GM21825 (cell line): ENCODE data around the gene CERCAM.
A peak's percentile ranks its signal among the peaks of the same experiment; 100 is the strongest.
"Not testable (repeated sequence)": the region's sequence is repeated elsewhere in the genome, so short reads cannot be mapped to it uniquely, and the experiment has no call there.

ENCODE experiments used
- ATAC-seq: cut with Tn5 transposase; IDR thresholded peaks from one replicate; pipeline ENCODE4 v1.9.1; 2021; ENCODE audit warnings: mild to moderate bottlenecking, moderate library complexity; ENCODE audit not compliant: unreplicated experiment

CERCAM gene

DNA sequence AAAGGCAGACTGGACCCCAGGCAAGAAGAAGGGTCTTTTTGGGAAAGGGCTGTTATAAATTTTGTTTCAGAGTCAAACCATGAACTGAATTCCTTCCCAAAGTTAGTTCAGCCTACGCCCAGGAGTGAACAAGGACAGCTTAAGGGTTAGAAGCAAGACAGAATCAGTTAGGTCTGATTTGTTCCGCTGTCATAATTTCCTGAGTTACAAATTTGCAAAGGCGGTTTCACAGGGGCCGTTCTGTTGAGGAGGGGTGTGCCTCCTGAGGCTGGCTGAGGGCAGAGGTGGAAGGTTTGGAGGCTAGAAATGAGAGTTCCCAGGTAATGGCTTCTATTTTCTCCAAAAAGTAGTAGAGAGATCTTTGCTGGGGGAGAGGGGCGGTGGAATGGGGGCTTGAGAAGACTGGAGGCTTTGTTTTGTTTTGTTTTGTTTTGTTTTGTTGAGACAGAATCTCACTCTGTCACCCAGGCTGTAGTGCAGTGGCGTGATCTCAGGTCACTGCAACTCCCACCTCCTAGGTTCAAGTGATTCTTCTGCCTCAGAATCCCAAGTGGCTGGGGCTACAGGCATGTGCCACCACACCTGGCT is 4.1 kb upstream of the CERCAM start:
- ATAC-seq, result no peak

- ATAC-seq, result no peak
Measured at GRCh38 chr9:128419061-128419925, 1.4 kb upstream of the CERCAM start.

- peak; percentile 70 for ATAC-seq
Measured at GRCh38 chr9:128420060-128420650, 502 bp upstream of the CERCAM start.

GRCh38 chr9:128421482-128421996 is 882 bp downstream of the CERCAM start:
- ATAC-seq, result no peak

GRCh38 chr9:128422022-128422782 is 1.5 kb downstream of the CERCAM start:
- not testable (repeated sequence) for ATAC-seq

- ATAC-seq, result no peak
Measured at GRCh38 chr9:128422783-128423150, 2.1 kb downstream of the CERCAM start.

- not testable (repeated sequence) for ATAC-seq
Measured at GRCh38 chr9:128423356-128423755, 2.7 kb downstream of the CERCAM start.

GRCh38 chr9:128424268-128424780 is 3.7 kb downstream of the CERCAM start:
- no peak for ATAC-seq

DNA sequence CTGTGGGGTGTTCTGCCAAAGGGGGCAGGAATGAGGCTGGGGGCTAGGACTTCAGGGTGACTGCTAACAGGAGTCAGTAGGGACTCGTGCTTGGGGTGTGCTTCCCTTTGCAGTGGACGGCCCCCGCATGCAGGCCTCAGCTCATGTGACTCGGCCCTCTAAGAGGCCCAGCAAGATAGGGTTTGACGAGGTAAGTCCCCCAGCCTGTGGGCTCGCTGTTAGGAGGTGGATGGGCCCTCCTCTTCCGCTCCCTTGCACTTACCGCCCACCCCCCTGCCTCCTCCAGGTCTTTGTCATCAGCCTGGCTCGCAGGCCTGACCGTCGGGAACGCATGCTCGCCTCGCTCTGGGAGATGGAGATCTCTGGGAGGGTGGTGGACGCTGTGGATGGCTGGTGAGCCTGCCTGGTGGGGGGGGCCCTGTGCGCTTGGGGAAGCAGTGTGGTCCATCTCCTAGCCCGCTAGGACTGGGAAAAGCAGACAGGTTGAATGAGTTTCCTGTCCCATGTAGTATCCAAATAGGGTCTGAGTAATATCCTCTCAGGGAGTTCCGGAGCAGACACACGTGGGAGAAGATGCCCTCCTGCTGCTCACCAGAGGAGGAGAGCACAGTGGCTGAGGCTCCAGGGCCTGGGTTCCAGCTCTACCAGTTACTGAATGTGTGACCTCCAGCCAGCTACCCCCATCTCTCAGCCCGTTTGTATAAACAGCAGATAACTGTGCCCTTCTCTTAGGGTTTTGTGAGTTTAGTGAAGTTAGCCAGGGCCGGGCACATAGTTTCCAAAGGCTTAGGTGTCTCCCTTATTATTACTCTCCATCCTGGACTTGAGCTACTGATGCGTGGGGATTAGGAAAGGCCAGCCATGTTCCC is 8.2 kb downstream of the CERCAM start:
- no peak for ATAC-seq

GRCh38 chr9:128429513-128430086 is 8.9 kb downstream of the CERCAM start:
- ATAC-seq, result no peak

- no peak for ATAC-seq
Measured at GRCh38 chr9:128431207-128431606, 10.6 kb downstream of the CERCAM start.

DNA sequence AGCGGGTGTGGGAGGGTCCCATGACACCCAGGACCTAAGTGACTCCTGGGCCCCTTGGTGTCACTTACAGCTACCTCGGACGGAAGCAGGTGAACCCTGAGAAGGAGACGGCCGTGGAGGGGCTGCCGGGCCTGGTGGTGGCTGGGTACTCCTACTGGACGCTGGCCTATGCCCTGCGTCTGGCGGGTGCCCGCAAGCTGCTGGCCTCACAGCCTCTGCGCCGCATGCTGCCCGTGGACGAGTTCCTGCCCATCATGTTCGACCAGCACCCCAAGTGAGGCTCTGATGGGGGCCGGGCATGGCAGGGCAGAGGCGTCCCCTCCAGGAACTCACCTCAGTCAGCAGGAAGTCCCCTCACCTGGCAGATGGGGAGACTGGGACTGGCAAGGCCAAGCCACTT is 13.7 kb downstream of the CERCAM start:
- ATAC-seq, result no peak

- ATAC-seq, result no peak
Measured at GRCh38 chr9:128435611-128436010, 15.0 kb downstream of the CERCAM start.

GRCh38 chr9:128438343-128439109 is 17.9 kb downstream of the CERCAM start:
- ATAC-seq, result peak; percentile 69

- ATAC-seq, result no peak
Measured at GRCh38 chr9:128439273-128439672, 18.6 kb downstream of the CERCAM start.

- no peak for ATAC-seq
Measured at GRCh38 chr9:128442150-128442549, 21.5 kb downstream of the CERCAM start.

GRCh38 chr9:128446505-128446904 is 25.8 kb downstream of the CERCAM start:
- not testable (repeated sequence) for ATAC-seq

DNA sequence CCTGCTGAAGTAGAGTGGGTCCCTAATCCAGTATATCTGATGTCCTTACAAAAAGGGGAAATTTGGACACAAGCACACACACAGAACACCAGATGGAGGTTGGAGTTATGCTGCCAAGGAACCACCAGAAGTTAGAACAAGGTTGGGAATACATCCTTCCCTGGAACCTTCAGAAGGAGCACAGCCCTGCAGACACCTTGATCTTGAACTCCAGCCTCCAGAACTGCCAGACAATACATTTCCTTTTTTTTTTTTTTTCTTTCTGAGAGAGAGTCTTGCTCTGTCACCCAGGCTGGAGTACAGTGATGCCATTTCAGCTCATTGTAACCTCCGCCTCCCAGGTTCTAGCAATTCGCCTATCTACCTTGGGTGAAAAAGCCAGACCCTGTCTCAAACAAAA is 28.1 kb downstream of the CERCAM start:
- ATAC-seq, result no peak

DNA sequence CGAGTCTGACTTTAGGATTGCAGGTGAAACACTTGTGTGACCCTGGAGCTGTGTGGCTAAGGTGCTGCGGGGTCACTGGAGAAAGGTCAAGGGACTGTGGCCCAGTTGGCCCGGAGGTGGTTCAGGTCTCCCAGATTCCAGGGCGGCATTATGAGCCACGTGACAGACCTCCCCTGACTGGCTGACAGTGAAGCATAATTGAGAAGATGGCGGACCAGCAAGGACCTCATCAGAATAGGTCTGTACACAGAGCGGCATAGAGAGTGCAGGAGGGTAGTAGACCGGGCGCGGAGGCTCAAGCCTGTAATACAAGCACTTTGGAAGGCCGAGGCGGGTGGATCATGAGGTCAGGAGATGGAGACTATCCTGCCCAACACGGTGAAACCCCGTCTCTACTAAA is 34.3 kb downstream of the CERCAM start:
- ATAC-seq, result no peak
